ENCODE data around the gene CD302. TPM values are rescaled to one million over a fixed set of nuclear protein-coding genes. Genes with fewer than 3 reads are reported as not detected.

The CD302 gene, protein sequence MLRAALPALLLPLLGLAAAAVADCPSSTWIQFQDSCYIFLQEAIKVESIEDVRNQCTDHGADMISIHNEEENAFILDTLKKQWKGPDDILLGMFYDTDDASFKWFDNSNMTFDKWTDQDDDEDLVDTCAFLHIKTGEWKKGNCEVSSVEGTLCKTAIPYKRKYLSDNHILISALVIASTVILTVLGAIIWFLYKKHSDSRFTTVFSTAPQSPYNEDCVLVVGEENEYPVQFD
- 3.8 and 6.1 TPM in 2 replicates for total RNA-seq (2012; rRNA removed)
- polyA plus RNA-seq (2012; rRNA removed), result 3.0 and 4.0 TPM in 2 replicates
- polyA plus RNA-seq (2012; cell fraction: cytosol; rRNA removed), result 0.90 and 1.1 TPM in 2 replicates
- polyA plus RNA-seq (2012; cell fraction: nucleus; rRNA removed; ENCODE audit: low replicate concordance), result 0.28 and 1.4 TPM in 2 replicates
- percentile 59 among the genes with signal in this experiment for Bru-seq, nascent RNA
- BruChase-seq, experiment 1, labeled RNA remaining after a 6-hour chase, result percentile 88 among the genes with signal in this experiment
- percentile 77 among the genes with signal in this experiment for BruChase-seq, experiment 2, labeled RNA remaining after a 2-hour chase
- long read RNA-seq, transcript CD302-201 (6 exons, 3,741 nt), result major isoform, 6 of 10 reads
- long read RNA-seq, partial matches to known transcripts, result 3 of 10 reads
- long read RNA-seq, other reads (novel, unspliced or antisense), result 1 of 10 reads

DNA sequence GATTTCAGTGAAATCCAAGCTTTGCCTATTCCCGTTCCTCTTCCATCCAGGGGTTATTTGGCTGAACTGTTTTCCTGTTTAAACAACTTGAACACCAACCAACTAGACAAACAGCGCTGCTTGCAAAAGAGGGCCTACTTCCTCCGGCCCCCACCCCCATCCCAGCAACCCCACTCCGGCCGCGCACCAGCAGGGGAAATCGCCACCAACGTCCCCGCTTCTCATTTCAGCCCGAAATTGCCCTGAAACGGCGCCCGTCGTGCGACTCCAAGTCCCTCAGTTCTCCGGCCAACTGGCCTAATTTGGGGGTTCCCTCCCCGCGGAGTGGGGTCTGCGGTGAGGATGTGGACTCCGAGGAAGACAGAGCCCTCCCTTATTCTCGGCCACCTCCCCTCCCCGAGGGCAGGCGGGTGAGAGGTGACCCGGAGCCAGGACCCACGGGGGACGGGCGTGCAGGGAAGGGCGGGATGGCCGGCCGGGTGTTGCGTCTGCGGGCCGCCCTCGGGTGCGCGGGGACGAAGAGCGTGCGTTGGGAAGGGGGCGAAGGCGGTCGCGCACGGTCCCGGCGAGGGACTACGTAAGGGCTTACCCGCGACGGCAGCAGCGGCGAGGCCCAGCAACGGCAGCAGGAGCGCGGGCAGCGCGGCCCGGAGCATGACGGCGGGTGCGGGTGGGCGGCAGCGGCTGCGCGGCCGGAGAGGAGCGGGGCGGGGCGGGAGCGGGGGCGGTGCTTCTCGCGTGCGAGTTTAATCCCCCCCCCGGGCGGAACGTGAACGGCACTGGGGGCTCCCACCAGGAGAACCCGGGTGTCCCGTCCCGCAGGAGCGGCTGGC, at the start of gene CD302:
CD302 (minus strand) TSS at position 666 of the 833 bp plus-strand sequence; CDS start at position 656, 10 bp downstream.
- BruUV-seq (replicated peaks), result no TSS peak
- in situ Hi-C loops (cut with MboI; ENCODE audit: low sequenced_read_pairs) (no loop called here), intact Hi-C loops (cut with micrococcal nuclease) (no loop called here), dilution Hi-C loops (cut with HindIII; ENCODE audit: low sequenced_read_pairs, unreplicated experiment) (no loop called here)
- Histone ChIP-seq H4K91ac (ENCODE audit: insufficient read depth, low read depth, low read length) (peak within 1 kb of the TSS; percentile 57; the same call in 1 of the 2 replicates), H3K36me3 (ENCODE audit: control insufficient read depth, insufficient read depth, low read length) (no peaks in the 10 kb centered on the region), H3K4me1 (ENCODE audit: control insufficient read depth, insufficient read depth, low read length) (peaks cover 4% of the 10 kb centered on the region), H3K14ac (replicated peaks; ENCODE audit: low read depth, low read length) (peak within 1 kb of the TSS; percentile 76), H3K27ac (ENCODE audit: insufficient read depth, low read length) (peak within 1 kb of the TSS; percentile 49), H2BK120ac (ENCODE audit: low read depth, low read length) (peak within 1 kb of the TSS; percentile 46), H2BK15ac (ENCODE audit: low read depth, low read length) (no peak within 1 kb of the TSS), H3K27me3 (ENCODE audit: control insufficient read depth, insufficient read depth, low read length) (0 out of 2 replicates have a peak, but pooled peaks cover 2% of the 10 kb centered on the region), H3K9ac (ENCODE audit: low read depth, low read length) (peak within 1 kb of the TSS; percentile 65), H4K8ac (ENCODE audit: low read depth in 2 of 2, low read length in 2 of 2) (peak within 1 kb of the TSS; percentile 51 to 53; a peak in 2 of 4 replicates), H3K4me2 (ENCODE audit: low read depth, low read length) (peak within 1 kb of the TSS; percentile 75), H3K23ac (ENCODE audit: low read depth, low read length) (peak within 1 kb of the TSS; percentile 96), H3K18ac (ENCODE audit: low read depth, low read length) (peak within 1 kb of the TSS; percentile 22), H3K9me1 (ENCODE audit: insufficient read depth, low read length) (peaks cover 4% of the 10 kb centered on the region; the same call in 1 of the 2 replicates), H3K56ac (ENCODE audit: extremely low read depth, insufficient read depth, low read length) (peak within 1 kb of the TSS; percentile 27; the same call in 1 of the 2 replicates), H3K4ac (ENCODE audit: low read depth, low read length) (peak within 1 kb of the TSS; percentile 84), H4K5ac (ENCODE audit: low read depth, low read length) (peak within 1 kb of the TSS; percentile 7; the same call in 1 of the 2 replicates), H3K4me3 (ENCODE audit: insufficient read depth, low read depth, low read length) (peak within 1 kb of the TSS; percentile 90), H4K20me1 (ENCODE audit: insufficient read depth, low read length) (peaks cover 2% of the 10 kb centered on the region; the same call in 1 of the 2 replicates), H2AK5ac (ENCODE audit: low read depth, low read length) (no peak within 1 kb of the TSS; the same call in 1 of the 2 replicates), H2AK9ac (replicated peaks; ENCODE audit: low read depth, low read length, poor library complexity) (peak within 1 kb of the TSS; percentile 71), H2BK5ac (ENCODE audit: low read depth, low read length, poor library complexity, severe bottlenecking) (peak within 1 kb of the TSS; percentile 17), H3K9me3 (ENCODE audit: control insufficient read depth, insufficient read depth, low read length) (no peaks in the 10 kb centered on the region), H3K79me1 (ENCODE audit: low read depth in 1 of 2, low read length in 2 of 2) (peaks cover 0 to 20% of the 10 kb centered on the region in 2 experiments; a peak in 3 of 4 replicates), H2AFZ (replicated peaks; ENCODE audit: low read length, poor library complexity) (peak within 1 kb of the TSS; percentile 94), H2BK20ac (ENCODE audit: low read depth, low read length) (no peak within 1 kb of the TSS)
- ChIA-PET POLR2A (ENCODE audit: unreplicated experiment) (interaction anchor here (0.6 kb wide), 1 partner anchor 182 kb away, joined by 6 read pairs; no protein-coding TSS in a partner anchor), CTCF (no interaction called here)
- WGBS, 2 experiments (ENCODE audit: extremely low coverage in 2 of 2, insufficient read length in 1 of 2), result 0% methylated on average over 28 of the region's 82 CpGs; no CpG with 5 or more reads in 1 of the 2 experiments
- DNase-seq, result peak; percentile 45
- peak; percentile 92 for ATAC-seq (ENCODE audit: low read depth)
- no peak for TF ChIP-seq FOS (IDR thresholded peaks at IDR 0.05; ENCODE audit: low read depth, low read length)
- TF ChIP-seq, protein P1, sequence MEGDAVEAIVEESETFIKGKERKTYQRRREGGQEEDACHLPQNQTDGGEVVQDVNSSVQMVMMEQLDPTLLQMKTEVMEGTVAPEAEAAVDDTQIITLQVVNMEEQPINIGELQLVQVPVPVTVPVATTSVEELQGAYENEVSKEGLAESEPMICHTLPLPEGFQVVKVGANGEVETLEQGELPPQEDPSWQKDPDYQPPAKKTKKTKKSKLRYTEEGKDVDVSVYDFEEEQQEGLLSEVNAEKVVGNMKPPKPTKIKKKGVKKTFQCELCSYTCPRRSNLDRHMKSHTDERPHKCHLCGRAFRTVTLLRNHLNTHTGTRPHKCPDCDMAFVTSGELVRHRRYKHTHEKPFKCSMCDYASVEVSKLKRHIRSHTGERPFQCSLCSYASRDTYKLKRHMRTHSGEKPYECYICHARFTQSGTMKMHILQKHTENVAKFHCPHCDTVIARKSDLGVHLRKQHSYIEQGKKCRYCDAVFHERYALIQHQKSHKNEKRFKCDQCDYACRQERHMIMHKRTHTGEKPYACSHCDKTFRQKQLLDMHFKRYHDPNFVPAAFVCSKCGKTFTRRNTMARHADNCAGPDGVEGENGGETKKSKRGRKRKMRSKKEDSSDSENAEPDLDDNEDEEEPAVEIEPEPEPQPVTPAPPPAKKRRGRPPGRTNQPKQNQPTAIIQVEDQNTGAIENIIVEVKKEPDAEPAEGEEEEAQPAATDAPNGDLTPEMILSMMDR (conservative IDR thresholded peaks at IDR 0.05; ENCODE audit: low read depth, low read length), result no peak
- TF ChIP-seq MXI1 (IDR thresholded peaks at IDR 0.05; ENCODE audit: borderline replicate concordance, low read depth, low read length), result peak; percentile 33; the same call in 1 of the 2 replicates
- TF ChIP-seq POLR2A (IDR thresholded peaks at IDR 0.05; ENCODE audit: low read depth, low read length), result no peak
- TF ChIP-seq, protein P2, sequence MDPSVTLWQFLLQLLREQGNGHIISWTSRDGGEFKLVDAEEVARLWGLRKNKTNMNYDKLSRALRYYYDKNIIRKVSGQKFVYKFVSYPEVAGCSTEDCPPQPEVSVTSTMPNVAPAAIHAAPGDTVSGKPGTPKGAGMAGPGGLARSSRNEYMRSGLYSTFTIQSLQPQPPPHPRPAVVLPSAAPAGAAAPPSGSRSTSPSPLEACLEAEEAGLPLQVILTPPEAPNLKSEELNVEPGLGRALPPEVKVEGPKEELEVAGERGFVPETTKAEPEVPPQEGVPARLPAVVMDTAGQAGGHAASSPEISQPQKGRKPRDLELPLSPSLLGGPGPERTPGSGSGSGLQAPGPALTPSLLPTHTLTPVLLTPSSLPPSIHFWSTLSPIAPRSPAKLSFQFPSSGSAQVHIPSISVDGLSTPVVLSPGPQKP (IDR thresholded peaks at IDR 0.05; ENCODE audit: borderline replicate concordance, low read depth, low read length), result no peak
- TF ChIP-seq BHLHE40 (IDR thresholded peaks at IDR 0.05; ENCODE audit: low read depth, low read length), result peak; percentile 77
- no peak for TF ChIP-seq CEBPB (IDR thresholded peaks at IDR 0.05; ENCODE audit: low read depth, low read length)
- TF ChIP-seq MAFK (IDR thresholded peaks at IDR 0.05; ENCODE audit: low read depth, low read length), result no peak
- no peak for TF ChIP-seq RCOR1 (IDR thresholded peaks at IDR 0.05; ENCODE audit: insufficient replicate concordance, low read length)
- TF ChIP-seq CHD1 (IDR thresholded peaks at IDR 0.05; ENCODE audit: low read depth, low read length), result no peak
- no peak for TF ChIP-seq NFE2L2 (IDR thresholded peaks at IDR 0.05; ENCODE audit: low read depth, low read length)
